Measurements from ENCODE around the gene EXOG.

Gene EXOG

DNA sequence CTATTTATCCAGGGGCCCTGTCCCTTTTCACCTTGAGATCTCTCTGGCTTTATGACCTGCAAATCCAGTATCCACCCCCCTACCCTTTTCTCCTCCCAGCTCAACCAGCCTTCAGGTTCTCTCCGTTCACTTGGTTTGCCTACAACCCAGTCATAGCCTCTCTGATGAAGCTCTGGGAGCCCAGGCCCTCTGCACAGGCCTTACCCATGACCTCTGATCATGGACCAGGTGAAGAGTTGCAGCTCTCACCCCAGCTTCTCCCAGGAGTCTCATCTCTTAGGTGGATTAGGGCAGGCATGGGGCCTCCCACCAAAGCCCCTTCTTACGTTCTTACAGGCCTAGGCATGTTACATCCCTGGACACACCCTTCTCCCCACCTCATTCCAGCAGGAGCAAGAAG, 59.8 kb downstream of the EXOG start:
- TF ChIP-seq, protein P1, sequence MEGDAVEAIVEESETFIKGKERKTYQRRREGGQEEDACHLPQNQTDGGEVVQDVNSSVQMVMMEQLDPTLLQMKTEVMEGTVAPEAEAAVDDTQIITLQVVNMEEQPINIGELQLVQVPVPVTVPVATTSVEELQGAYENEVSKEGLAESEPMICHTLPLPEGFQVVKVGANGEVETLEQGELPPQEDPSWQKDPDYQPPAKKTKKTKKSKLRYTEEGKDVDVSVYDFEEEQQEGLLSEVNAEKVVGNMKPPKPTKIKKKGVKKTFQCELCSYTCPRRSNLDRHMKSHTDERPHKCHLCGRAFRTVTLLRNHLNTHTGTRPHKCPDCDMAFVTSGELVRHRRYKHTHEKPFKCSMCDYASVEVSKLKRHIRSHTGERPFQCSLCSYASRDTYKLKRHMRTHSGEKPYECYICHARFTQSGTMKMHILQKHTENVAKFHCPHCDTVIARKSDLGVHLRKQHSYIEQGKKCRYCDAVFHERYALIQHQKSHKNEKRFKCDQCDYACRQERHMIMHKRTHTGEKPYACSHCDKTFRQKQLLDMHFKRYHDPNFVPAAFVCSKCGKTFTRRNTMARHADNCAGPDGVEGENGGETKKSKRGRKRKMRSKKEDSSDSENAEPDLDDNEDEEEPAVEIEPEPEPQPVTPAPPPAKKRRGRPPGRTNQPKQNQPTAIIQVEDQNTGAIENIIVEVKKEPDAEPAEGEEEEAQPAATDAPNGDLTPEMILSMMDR (conservative IDR thresholded peaks at IDR 0.05; ENCODE audit: low read length), result no peak
- H3K4me3 ChIP-seq (ENCODE audit: low read length), result no peak overlapping the region
- no peak for DNase-seq (ENCODE audit: low read depth)

DNA sequence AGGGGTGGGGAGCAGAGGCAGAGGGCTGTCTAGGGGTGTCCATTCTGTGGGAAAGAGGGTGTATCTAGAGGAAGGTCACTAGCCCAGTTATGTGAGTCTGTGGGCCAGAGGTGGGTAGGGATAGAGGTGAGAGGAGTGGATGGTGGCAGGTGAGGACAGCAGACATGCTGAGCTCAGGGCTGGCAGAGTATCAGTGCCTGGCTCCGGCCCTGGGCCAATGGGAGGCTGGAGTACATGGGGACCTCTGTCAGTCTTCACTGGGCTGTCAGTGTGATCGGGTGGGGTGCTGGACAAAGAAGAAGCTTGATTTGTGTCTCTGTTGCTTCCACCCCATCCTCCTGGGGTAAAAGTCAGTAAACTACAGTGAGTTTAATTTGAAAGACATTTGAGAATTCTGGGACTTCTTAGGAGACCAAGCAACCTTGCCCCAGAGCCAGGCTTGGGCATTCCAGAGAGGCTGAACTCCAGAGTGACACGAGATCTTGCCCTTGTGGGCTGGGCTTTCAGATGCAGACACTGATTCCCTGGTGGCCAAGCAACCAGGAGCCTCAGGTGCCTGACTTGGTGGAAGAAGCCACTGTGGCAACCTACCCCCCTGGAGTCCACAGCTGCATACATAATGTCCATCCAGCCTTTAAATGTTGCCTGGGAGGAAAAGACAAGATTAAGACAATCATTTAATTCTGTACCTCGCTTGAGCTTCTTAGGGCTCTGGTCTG, 60.7 kb downstream of the EXOG start:
- DNase-seq (ENCODE audit: low read depth), result no peak
- H3K4me3 ChIP-seq (ENCODE audit: low read length), result no peak overlapping the region
- TF ChIP-seq, protein P1 (conservative IDR thresholded peaks at IDR 0.05; ENCODE audit: low read length), result no peak

DNA sequence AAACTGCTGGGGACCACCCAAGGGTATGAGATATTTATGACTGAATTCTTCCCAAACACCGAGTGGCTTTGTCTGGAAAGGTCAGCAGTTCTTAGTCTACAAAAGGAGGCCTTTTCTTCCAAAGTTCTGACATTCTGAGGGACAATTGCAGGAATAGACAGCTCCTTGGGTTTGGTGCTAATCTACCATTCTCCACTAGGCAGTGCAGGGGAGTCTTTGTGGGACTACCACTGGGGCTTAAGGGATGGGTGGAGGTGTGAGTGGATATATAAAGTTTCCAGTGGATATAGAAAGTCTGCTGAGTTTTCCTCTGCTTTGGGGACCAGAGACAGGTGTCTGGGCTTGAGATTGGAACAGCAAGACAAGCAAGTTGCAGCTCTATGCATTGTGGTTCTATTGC, 62.7 kb downstream of the EXOG start:
- DNase-seq (ENCODE audit: low read depth), result no peak
- H3K4me3 ChIP-seq (ENCODE audit: low read length), result no peak overlapping the region
- TF ChIP-seq, protein P1 (conservative IDR thresholded peaks at IDR 0.05; ENCODE audit: low read length), result no peak

DNA sequence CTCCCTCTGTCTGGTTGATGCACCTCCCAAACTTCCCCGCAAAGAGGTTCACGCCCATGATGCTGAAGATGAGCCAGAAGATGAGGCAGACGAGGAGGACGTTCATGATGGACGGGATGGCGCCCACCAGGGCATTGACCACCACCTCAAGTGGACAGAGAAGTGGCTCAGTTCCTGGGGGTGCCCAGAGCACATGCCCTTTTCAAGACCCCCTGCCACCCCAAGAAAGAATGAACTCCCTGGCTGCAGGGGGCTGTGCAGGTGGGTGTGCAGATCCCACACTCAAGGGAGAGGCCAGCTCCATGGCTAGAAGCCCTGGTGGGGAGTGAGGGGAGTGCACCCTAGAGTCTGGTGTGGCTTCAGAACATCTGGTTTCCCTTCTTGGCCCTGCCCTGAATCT, 64.1 kb downstream of the EXOG start:
- H3K4me3 ChIP-seq (ENCODE audit: low read length), result no peak overlapping the region
- no peak for DNase-seq (ENCODE audit: low read depth)
- TF ChIP-seq, protein P1 (conservative IDR thresholded peaks at IDR 0.05; ENCODE audit: low read length), result no peak

DNA sequence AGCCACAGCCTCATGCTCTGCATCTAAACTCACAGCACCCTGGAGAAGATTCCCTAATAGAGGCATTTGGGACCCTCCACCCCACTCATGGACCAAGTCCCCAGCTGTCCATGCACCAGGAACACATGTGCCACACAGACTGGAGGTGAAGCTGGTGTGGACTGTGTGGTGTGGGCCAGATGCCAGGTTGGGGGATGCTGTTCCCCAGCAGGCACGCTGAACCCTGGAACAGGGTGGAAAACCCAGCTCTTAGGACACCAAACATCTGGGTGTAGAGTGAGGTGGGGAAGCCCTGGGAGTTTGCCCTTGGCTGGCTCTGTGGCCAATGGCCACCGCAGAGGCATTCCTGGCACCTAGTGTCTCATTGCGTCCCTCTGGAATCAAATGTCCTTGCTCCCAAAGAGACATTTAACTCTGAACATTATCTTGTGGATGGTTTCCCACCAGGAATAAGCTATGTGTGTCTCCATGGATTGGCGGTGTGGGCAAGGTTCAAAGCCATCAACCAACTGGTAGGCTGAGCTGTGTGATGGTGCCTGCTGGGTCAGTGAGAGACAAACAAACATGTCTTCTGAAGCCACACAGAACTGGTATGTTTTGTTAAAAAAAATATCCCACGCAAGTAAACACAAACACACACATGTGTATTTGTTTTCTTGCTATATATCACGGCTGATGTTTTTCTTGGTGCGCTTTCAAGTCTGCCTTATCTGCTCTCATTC, 65.0 kb downstream of the EXOG start:
- no peak overlapping the region for H3K4me3 ChIP-seq (ENCODE audit: low read length)
- TF ChIP-seq, protein P1 (conservative IDR thresholded peaks at IDR 0.05; ENCODE audit: low read length), result no peak
- DNase-seq (ENCODE audit: low read depth), result no peak

DNA sequence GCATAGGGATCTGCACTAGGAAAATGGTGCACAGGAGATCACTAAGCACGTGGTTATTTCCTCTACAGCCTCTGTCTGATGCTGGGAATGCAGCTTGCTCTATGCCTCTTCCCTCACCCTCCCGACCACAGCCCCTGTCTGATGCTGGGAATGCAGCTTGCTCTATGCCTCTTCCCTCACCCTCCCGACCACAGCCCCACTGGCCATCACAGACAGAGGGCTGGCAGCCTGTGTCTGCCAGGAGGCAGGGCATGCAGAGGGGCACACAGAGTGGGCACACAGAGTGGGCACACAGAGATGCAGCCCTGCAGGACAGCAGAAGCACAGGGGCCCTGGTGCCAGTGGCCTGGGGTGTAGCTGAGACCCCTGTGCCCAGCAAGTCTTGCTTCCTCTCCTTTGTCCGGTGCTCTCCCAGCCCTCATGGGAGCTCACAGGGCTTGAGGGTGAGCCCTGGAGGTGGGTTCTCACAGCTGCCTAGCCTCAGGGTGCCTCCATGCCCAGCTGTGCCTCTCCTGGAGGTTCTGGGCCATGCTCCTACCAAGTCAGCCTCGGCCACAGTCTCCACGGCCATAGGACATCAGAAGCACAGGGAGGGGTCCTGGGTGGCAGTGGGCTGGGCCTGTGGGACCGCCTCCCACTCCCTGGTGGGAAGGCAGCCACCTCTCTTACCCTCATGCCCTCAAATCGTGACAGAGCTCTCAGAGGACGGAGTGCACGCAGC, 65.8 kb downstream of the EXOG start:
- TF ChIP-seq, protein P1 (conservative IDR thresholded peaks at IDR 0.05; ENCODE audit: low read length), result no peak
- H3K4me3 ChIP-seq (ENCODE audit: low read length), result no peak overlapping the region
- DNase-seq (ENCODE audit: low read depth), result no peak
